ENCODE results near the gene UBAC2. TPM values are rescaled to one million over a fixed set of nuclear protein-coding genes. Genes with fewer than 3 reads are reported as not detected.

UBAC2 gene
- total RNA-seq, 1 experiment from 2014 or later, result 80.3 TPM

DNA sequence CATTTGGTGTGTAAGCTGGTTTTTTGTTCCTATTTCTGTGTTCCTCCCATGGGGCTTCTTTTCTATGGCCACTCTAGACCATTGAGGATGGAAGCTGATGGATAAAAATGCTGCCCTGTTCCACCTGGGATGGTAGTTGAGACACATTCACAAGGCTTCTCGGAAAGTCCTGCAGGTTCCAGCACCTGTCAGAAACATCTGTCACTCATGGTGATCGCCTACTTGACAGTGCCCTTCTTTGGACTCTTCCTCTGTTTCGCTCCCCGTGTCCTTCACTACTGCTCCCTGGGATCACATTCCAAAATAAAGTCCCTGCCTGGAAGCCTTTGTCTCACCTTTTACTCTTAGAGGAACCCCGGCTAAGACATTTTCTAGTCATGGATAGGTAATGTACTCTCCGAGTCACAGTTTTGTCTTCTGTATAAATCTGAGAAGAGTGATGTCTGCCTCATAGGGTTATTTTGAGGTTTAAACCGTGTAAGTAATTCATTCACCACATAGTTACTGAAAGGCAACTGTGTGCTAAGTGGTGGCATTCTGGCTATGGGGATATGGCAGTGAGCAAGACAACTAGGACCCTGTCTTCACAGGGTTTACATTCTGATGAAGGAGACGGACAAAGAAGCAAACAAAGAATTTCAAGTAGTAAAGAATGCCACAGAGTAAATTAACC lies 21.0 kb downstream of the UBAC2 start:
- no peaks in the 10 kb centered on the region for H3K4me1 ChIP-seq (replicated peaks; ENCODE audit: insufficient read depth)
- no peak overlapping the region for H3K27ac ChIP-seq
- no peak for DNase-seq
- H3K4me3 ChIP-seq, result no peak overlapping the region
- CTCF ChIA-PET, result no interaction called here
- no peak for TF ChIP-seq EZH2 (IDR thresholded peaks at IDR 0.05; ENCODE audit: low read depth)
- TF ChIP-seq, protein P1, sequence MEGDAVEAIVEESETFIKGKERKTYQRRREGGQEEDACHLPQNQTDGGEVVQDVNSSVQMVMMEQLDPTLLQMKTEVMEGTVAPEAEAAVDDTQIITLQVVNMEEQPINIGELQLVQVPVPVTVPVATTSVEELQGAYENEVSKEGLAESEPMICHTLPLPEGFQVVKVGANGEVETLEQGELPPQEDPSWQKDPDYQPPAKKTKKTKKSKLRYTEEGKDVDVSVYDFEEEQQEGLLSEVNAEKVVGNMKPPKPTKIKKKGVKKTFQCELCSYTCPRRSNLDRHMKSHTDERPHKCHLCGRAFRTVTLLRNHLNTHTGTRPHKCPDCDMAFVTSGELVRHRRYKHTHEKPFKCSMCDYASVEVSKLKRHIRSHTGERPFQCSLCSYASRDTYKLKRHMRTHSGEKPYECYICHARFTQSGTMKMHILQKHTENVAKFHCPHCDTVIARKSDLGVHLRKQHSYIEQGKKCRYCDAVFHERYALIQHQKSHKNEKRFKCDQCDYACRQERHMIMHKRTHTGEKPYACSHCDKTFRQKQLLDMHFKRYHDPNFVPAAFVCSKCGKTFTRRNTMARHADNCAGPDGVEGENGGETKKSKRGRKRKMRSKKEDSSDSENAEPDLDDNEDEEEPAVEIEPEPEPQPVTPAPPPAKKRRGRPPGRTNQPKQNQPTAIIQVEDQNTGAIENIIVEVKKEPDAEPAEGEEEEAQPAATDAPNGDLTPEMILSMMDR (conservative IDR thresholded peaks at IDR 0.05), result no peak
- peaks cover 98% of the 10 kb centered on the region for H3K79me2 ChIP-seq (ENCODE audit: low read depth)
- no peaks in the 10 kb centered on the region for H3K9me2 ChIP-seq (ENCODE audit: insufficient read depth)
- no TSS peak for BruUV-seq (replicated peaks)
- no peak overlapping the region for H3K4me2 ChIP-seq
- POLR2A ChIA-PET (ENCODE audit: unreplicated experiment), result no interaction called here
- no peaks in the 10 kb centered on the region for H3K9me3 ChIP-seq (ENCODE audit: insufficient read depth, low read depth)
- intact Hi-C loops (cut with micrococcal nuclease; ENCODE audit: unreplicated experiment), result no loop called here
- H3K36me3 ChIP-seq (ENCODE audit: low read depth), result peaks cover 13% of the 10 kb centered on the region
- H2AFZ ChIP-seq, result no peak overlapping the region
- no peaks in the 10 kb centered on the region for H3K27me3 ChIP-seq (ENCODE audit: insufficient read depth, low read depth)
- H3F3A ChIP-seq (ENCODE audit: insufficient read depth, low read depth), result peaks cover 3% of the 10 kb centered on the region
- H4K20me1 ChIP-seq (ENCODE audit: insufficient read depth), result peaks cover 92% of the 10 kb centered on the region

DNA sequence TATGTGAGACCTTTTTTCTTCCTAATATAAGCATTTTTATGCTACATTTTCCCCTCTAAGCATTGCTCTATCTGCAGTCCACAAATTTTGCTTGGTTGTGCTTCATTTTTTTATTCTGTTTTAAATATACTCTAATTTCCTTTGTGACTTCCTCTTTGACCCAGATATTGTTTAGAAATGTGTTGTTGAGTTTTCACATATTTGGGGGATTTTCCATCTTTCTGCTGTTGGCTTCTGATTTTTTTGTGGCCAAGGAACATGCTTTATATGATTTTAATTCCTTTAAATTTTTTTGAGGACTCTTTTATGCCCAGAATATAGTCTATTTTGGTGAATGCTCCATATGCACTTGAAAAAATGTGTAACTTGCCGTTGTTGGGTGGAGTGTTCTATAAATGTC lies 22.9 kb downstream of the UBAC2 start:
- H3K27ac ChIP-seq, result no peak overlapping the region
- no peaks in the 10 kb centered on the region for H3K9me2 ChIP-seq (ENCODE audit: insufficient read depth)
- intact Hi-C loops (cut with micrococcal nuclease; ENCODE audit: unreplicated experiment), result no loop called here
- no peak overlapping the region for H3K4me2 ChIP-seq
- CTCF ChIA-PET, result interaction anchor here (0.6 kb wide), 1 partner anchor 50 kb away, joined by 3 read pairs; no protein-coding TSS in a partner anchor
- H3K36me3 ChIP-seq (ENCODE audit: low read depth), result peaks cover 13% of the 10 kb centered on the region
- H4K20me1 ChIP-seq (ENCODE audit: insufficient read depth), result peaks cover 91% of the 10 kb centered on the region
- H3K4me3 ChIP-seq, result no peak overlapping the region
- no peaks in the 10 kb centered on the region for H3K9me3 ChIP-seq (ENCODE audit: insufficient read depth, low read depth)
- TF ChIP-seq, protein P1 (conservative IDR thresholded peaks at IDR 0.05), result no peak
- no peak for TF ChIP-seq EZH2 (IDR thresholded peaks at IDR 0.05; ENCODE audit: low read depth)
- no peaks in the 10 kb centered on the region for H3K27me3 ChIP-seq (ENCODE audit: insufficient read depth, low read depth)
- no peak overlapping the region for H2AFZ ChIP-seq
- BruUV-seq (replicated peaks), result no TSS peak
- H3K4me1 ChIP-seq (replicated peaks; ENCODE audit: insufficient read depth), result peaks cover 16% of the 10 kb centered on the region
- DNase-seq, result peak in 1 of 2 experiments; percentile 2
- peaks cover 98% of the 10 kb centered on the region for H3K79me2 ChIP-seq (ENCODE audit: low read depth)
- POLR2A ChIA-PET (ENCODE audit: unreplicated experiment), result no interaction called here
- H3F3A ChIP-seq (ENCODE audit: insufficient read depth, low read depth), result peaks cover 17% of the 10 kb centered on the region

DNA sequence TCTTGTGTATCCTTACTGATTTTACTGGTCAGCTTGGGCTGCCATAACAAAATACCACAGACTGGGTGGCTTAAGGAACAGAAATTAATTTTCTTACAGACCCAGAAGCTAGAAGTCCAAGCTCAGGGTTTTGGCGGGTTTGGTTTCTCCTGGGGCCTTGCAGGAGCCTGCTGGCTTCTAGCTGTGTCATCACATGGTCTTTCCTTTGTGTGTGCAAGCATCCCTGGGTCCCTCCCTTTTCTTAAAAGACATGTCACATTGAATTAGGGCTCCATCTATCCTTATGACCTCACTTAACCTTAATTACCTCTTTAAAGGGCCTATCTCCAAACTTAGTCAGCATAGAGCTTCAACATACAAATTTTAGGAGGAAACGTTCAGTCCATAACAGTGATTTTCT lies 23.4 kb downstream of the UBAC2 start:
- peaks cover 13% of the 10 kb centered on the region for H3K36me3 ChIP-seq (ENCODE audit: low read depth)

More for the DNA sequence above, 23.4 kb downstream of the UBAC2 start:
- no peaks in the 10 kb centered on the region for H3K9me3 ChIP-seq (ENCODE audit: insufficient read depth, low read depth)
- peaks cover 98% of the 10 kb centered on the region for H3K79me2 ChIP-seq (ENCODE audit: low read depth)
- ChIA-PET CTCF (no interaction called here), POLR2A (ENCODE audit: unreplicated experiment) (interaction anchor here (0.5 kb wide), 1 partner anchor 37 kb away, joined by 6 read pairs; no protein-coding TSS in a partner anchor)
- H2AFZ ChIP-seq, result no peak overlapping the region
- no peaks in the 10 kb centered on the region for H3K9me2 ChIP-seq (ENCODE audit: insufficient read depth)
- no peak for TF ChIP-seq EZH2 (IDR thresholded peaks at IDR 0.05; ENCODE audit: low read depth)
- TF ChIP-seq, protein P1 (conservative IDR thresholded peaks at IDR 0.05), result no peak
- H3K4me3 ChIP-seq, result no peak overlapping the region
- peak in 1 of 2 experiments; percentile 30 for DNase-seq
- H4K20me1 ChIP-seq (ENCODE audit: insufficient read depth), result peaks cover 91% of the 10 kb centered on the region
- H3K4me2 ChIP-seq, result no peak overlapping the region
- no TSS peak for BruUV-seq (replicated peaks)
- H3K27me3 ChIP-seq (ENCODE audit: insufficient read depth, low read depth), result no peaks in the 10 kb centered on the region
- H3F3A ChIP-seq (ENCODE audit: insufficient read depth, low read depth), result peaks cover 21% of the 10 kb centered on the region
- peaks cover 20% of the 10 kb centered on the region for H3K4me1 ChIP-seq (replicated peaks; ENCODE audit: insufficient read depth)
- intact Hi-C loops (cut with micrococcal nuclease; ENCODE audit: unreplicated experiment), result no loop called here
- no peak overlapping the region for H3K27ac ChIP-seq

Data from PC-9 (cell line).